Large intestine (tissue), 1 donor: ENCODE data around the gene SAXO1. TPM values are rescaled to one million over a fixed set of nuclear protein-coding genes. Genes with fewer than 3 reads are reported as not detected.

Experiments used
- polyA plus RNA-seq: library from polyadenylated mRNA; unstranded; fragments of 120-200 nt; gene quantifications from one replicate; pipeline ENCODE4 v1.2.1, GENCODE V29; 2013

SAXO1 gene
- polyA plus RNA-seq, 1 donor, result 0.06 TPM

Other genes starting within 250 kb of the SAXO1 start
- 64.0 TPM for gene RRAGA, start 16.2 kb upstream of the SAXO1 start, polyA plus RNA-seq
- 10.5 TPM for gene HAUS6, start 69.7 kb upstream of the SAXO1 start, polyA plus RNA-seq
- gene PLIN2, start 94.3 kb upstream of the SAXO1 start, polyA plus RNA-seq, result 147 TPM
- gene DENND4C, start 197.5 kb upstream of the SAXO1 start, polyA plus RNA-seq, result 43.9 TPM